Nephron progenitor cell (in vitro differentiated cells): ENCODE data around the gene PIK3IP1.
A peak's percentile ranks its signal among the peaks of the same experiment; 100 is the strongest.
"Not testable (repeated sequence)": the region's sequence is repeated elsewhere in the genome, so short reads cannot be mapped to it uniquely, and the experiment has no call there.

Experiments
- DNase-seq: peaks from one replicate; pipeline ENCODE4 v3.0.0; 2021
- H3K27ac Mint-ChIP-seq: 2 replicates; pipeline ENCODE4 v1.8.0; 2021; ENCODE audit warnings: mild to moderate bottlenecking, moderate library complexity, mixed read lengths
- H3K27me3 Mint-ChIP-seq: 2 replicates; pipeline ENCODE4 v1.8.0; 2021; ENCODE audit warnings: mild to moderate bottlenecking, low read depth, mixed read lengths; ENCODE audit not compliant: poor library complexity
- H3K36me3 Mint-ChIP-seq: 2 replicates; pipeline ENCODE4 v1.8.0; 2021; ENCODE audit warnings: low read depth, mixed read lengths
- H3K4me1 Mint-ChIP-seq: 2 replicates; pipeline ENCODE4 v1.8.0; 2021; ENCODE audit warnings: mixed read lengths
- H3K4me3 Mint-ChIP-seq: 2 replicates; pipeline ENCODE4 v1.8.0; 2021; ENCODE audit warnings: mild to moderate bottlenecking, moderate library complexity, mixed read lengths
- H3K9me3 Mint-ChIP-seq: 2 replicates; pipeline ENCODE4 v1.8.0; 2021; ENCODE audit warnings: mild to moderate bottlenecking, moderate library complexity, mixed read lengths
- CTCF ChIP-seq: fragments of 200-600 bp; sonication (generic); IDR thresholded peaks from 2 replicates; pipeline ENCODE4 v1.5.0; 2021; ENCODE audit warnings: antibody characterized with exemption

The PIK3IP1 gene

DNA sequence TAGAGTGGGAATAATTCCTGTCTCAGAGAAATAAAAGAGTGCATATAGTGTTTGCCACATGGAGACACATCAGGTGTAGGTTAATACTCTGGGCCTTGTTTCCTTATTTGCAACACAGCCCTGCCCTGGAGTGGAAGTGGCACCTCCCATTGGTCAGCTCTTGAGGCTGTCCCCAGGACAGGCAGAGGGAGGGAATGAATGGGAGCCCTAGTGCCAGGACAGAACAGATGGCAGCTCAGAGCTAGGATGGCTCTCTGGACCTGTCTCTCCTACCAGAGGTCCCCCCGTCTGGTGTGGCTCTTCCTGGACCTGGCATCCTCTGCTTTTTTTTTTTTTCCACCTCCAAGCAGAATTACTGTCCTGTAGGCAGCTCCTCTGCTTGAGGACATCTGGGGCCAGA, 44.6 kb downstream of the PIK3IP1 start:
- Mint-ChIP-seq H3K27me3 (no peaks in the 10 kb centered on the region), H3K27ac (peak overlapping the region; percentile 87), H3K36me3 (no peaks in the 10 kb centered on the region), H3K9me3 (no peaks in the 10 kb centered on the region), H3K4me3 (peak overlapping the region; percentile 82), H3K4me1 (peaks cover 66% of the 10 kb centered on the region)
- TF ChIP-seq CTCF, result no peak
- DNase-seq, result no peak

DNA sequence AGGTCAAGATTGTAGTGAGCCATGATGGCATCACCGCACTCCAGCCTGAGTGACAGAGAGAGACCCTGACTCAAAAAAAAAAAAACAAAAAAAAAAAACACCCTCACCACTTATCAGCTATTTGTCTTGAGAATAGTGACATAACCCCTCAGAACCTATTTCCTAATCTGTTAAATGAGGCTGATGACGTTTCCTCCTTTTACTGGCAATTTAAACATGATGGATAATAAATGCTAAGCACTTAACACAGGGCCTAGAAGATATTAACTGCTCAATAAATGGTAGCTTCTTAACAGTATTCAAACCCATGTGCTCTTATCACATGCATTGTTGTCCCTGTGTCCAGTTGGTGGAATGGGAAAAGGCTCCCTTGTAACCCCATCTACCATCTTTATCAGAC, 45.6 kb downstream of the PIK3IP1 start:
- peak overlapping the region; percentile 84 for H3K27ac Mint-ChIP-seq
- no peak for TF ChIP-seq CTCF
- H3K9me3 Mint-ChIP-seq, result no peaks in the 10 kb centered on the region
- no peaks in the 10 kb centered on the region for H3K27me3 Mint-ChIP-seq
- H3K36me3 Mint-ChIP-seq, result peaks cover 4% of the 10 kb centered on the region
- H3K4me1 Mint-ChIP-seq, result peaks cover 66% of the 10 kb centered on the region
- DNase-seq, result no peak
- peak overlapping the region; percentile 36 for H3K4me3 Mint-ChIP-seq

GRCh38 chr22:31245998-31246397, 46.3 kb downstream of the PIK3IP1 start:
- H3K4me3 Mint-ChIP-seq, H3K36me3 Mint-ChIP-seq: not testable (repeated sequence)

GRCh38 chr22:31244943-31245451, 47.3 kb downstream of the PIK3IP1 start:
- no peak for DNase-seq
- Mint-ChIP-seq H3K36me3 (peaks cover 11% of the 10 kb centered on the region), H3K4me3 (no peak overlapping the region), H3K27ac (no peak overlapping the region), H3K27me3 (no peaks in the 10 kb centered on the region), H3K4me1 (peaks cover 56% of the 10 kb centered on the region), H3K9me3 (no peaks in the 10 kb centered on the region)
- TF ChIP-seq CTCF, result no peak

More at GRCh38 chr22:31245998-31246397, 46.3 kb downstream of the PIK3IP1 start:
- H3K9me3 Mint-ChIP-seq, DNase-seq, H3K27ac Mint-ChIP-seq, H3K27me3 Mint-ChIP-seq: not testable (repeated sequence)
- H3K4me1 Mint-ChIP-seq, result peaks cover 66% of the 10 kb centered on the region

GRCh38 chr22:31244046-31244942, 48.0 kb downstream of the PIK3IP1 start:
- DNase-seq, result peak; percentile 65
- peaks cover 49% of the 10 kb centered on the region for H3K4me1 Mint-ChIP-seq
- no peaks in the 10 kb centered on the region for H3K27me3 Mint-ChIP-seq
- H3K36me3 Mint-ChIP-seq, result peaks cover 11% of the 10 kb centered on the region
- TF ChIP-seq CTCF, result no peak
- H3K9me3 Mint-ChIP-seq, result no peaks in the 10 kb centered on the region
- H3K4me3 Mint-ChIP-seq, result peak overlapping the region; percentile 44
- H3K27ac Mint-ChIP-seq, result peak overlapping the region; percentile 98

DNA sequence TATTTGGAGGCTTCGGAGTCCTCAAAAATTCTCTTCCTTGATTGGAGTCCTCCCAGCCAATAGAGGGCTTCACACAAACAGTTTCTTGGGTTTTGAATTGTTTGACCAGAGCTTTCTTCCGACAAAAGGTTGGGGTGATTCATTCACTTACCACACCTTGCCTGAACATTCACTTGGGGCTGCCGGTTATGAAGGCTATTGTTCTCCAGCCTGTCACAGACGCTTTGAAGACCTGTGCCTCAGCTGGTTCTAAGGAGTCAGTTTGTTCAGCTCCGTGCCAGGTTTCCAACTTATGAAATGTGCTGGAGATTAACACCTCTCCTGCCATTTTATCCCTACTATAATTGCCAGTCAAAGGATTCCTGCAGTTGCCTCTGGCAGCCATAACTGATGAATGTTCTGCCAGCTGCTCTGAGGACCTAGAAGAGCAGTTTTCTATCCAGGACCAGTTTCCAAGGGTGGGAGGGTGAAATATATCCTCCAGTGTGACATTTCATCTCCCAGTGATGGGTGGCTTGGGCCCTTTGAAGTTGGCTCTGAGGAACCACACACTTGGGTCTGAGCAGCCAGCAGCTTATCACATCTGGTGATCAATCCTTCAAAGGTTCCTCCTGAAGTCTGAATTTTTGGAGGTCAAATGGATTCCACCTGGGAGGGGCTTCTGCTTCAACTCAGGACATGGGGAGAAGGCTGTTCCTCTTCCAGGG, 48.8 kb downstream of the PIK3IP1 start:
- Mint-ChIP-seq H3K27me3 (no peaks in the 10 kb centered on the region), H3K4me3 (peak overlapping the region; percentile 44), H3K36me3 (peaks cover 11% of the 10 kb centered on the region), H3K9me3 (no peaks in the 10 kb centered on the region), H3K4me1 (peaks cover 41% of the 10 kb centered on the region), H3K27ac (peak overlapping the region; percentile 98)
- DNase-seq, result no peak
- TF ChIP-seq CTCF, result no peak
